Right lobe of liver (tissue), 6 donors: Measurements from ENCODE around the gene LRRC8E. TPM values are rescaled to one million over a fixed set of nuclear protein-coding genes. Genes with fewer than 3 reads are reported as not detected.
"Not testable (repeated sequence)": the region's sequence is repeated elsewhere in the genome, so short reads cannot be mapped to it uniquely, and the experiment has no call there.

Source experiments
- ATAC-seq, 4 donors: fragments of 200-7000 bp; cut with Tn5 transposase; one replicate each; pipeline ENCODE4 v1.9.1; 2020; ENCODE audit warnings: mild to moderate bottlenecking in 4 of 4, moderate library complexity in 4 of 4
- DNase-seq, 3 donors: peaks; one replicate each; pipeline ENCODE4 v3.0.0-alpha.2; 2020
- H3K27ac ChIP-seq, 3 donors: fragments of 200-600 bp; one replicate each; pipeline ENCODE4 v1.8.0; 2022
- H3K27me3 ChIP-seq, 2 donors: fragments of 200-600 bp; one replicate each; pipeline ENCODE4 v1.8.0; 2022
- H3K36me3 ChIP-seq, 4 donors: fragments of 200-600 bp; sonication (generic) in 1 of 4; one replicate each; pipeline versions ENCODE4 v1.5.1 to v1.8.0; 2017 to 2022; ENCODE audit warnings: control low read depth in 1 of 4
- H3K4me1 ChIP-seq, 4 donors: fragments of 200-600 bp; sonication (generic) in 1 of 4; one replicate each; pipeline versions ENCODE4 v1.5.1 to v1.8.0; 2017 to 2022; ENCODE audit warnings: control low read depth in 1 of 4
- H3K4me3 ChIP-seq, 3 donors: fragments of 200-600 bp; one replicate each; pipeline ENCODE4 v1.8.0; 2022
- H3K9me3 ChIP-seq, 4 donors: fragments of 200-600 bp; sonication (generic) in 1 of 4; one replicate each; pipeline versions ENCODE4 v1.5.1 to v1.8.0; 2017 to 2022; ENCODE audit warnings: control low read depth in 1 of 4
- CTCF ChIP-seq, 4 donors: fragments of 200-600 bp in 3 of 4; fragments of 450-650 bp in 1 of 4; IDR thresholded peaks; one replicate each; pipeline versions ENCODE4 v1.5.1 to v1.8.0; 2016 to 2022; ENCODE audit warnings: antibody characterized with exemption in 4 of 4, mild to moderate bottlenecking in 2 of 4
- POLR2A ChIP-seq: fragments of 450-650 bp; IDR thresholded peaks from one replicate; pipeline ENCODE4 v1.6.1; 2017; ENCODE audit warnings: antibody characterized with exemption, mild to moderate bottlenecking
- WGBS: methylation state at CpG from one replicate; pipeline ENCODE4 v1.1.6; 2018; ENCODE audit warnings: low coverage, low lambda C conversion rate; ENCODE audit not compliant: insufficient coverage; ENCODE audit errors: missing lambda C conversion rate; 5-methylcytosine and 5-hydroxymethylcytosine counted together
- intact Hi-C, 2 donors: fragments of 100-400 bp; cut with DNase I; formaldehyde crosslinking; loops; one replicate each; pipeline versions ENCODE4 v1.11.2 to v1.14.1; 2022
- total RNA-seq, 6 experiments: library from RNA; depleted of rRNA in 2 of 6; stranded (reverse); fragments of >200 nt in 2 of 6; fragmentation: NEBNext Ultra II Directional in 3 of 6; extraction: Animal tissue kit (Norgen Biotek cat#: 25700) in 3 of 6; gene quantifications; one replicate each; pipeline versions ENCODE4 v1.1.0 to v1.2.4, GENCODE V29; 2016 to 2023
- donor health status: DM: no; HTN: yes; CAD: no.
- donor health status: DM: no; HTN: no; CAD: no.
- donor health status: DM: no; HTN: no; CAD: no.
- donor health status: DM: no; HTN: yes; CAD: no.
- donor health status: DM: no; HTN: yes; CAD: no.

LRRC8E gene
- total RNA-seq, 6 experiments from 2014 or later, result 1.5 to 9.6 (median 3.5) TPM

- Histone ChIP-seq H3K4me3 (no peak overlapping the region), H3K27me3 (no peaks in the 10 kb centered on the region), H3K9me3 (no peaks in the 10 kb centered on the region), H3K4me1 (peaks cover 0 to 6% (median 0%) of the 10 kb centered on the region in 4 donors), H3K36me3 (peaks cover 0 to 25% (median 16%) of the 10 kb centered on the region in 4 donors), H3K27ac (no peak overlapping the region)
- no peak for TF ChIP-seq CTCF (IDR thresholded peaks at IDR 0.05)
- no peak for TF ChIP-seq POLR2A
- DNase-seq, result peak; percentile 29 to 58 (median 50)
- 100% methylated on average over 1 of the region's 23 CpGs for WGBS
- peak in 1 of 4 donors; percentile 2 for ATAC-seq
- intact Hi-C loops, result no loop called here
Observed at GRCh38 chr19:7927605-7928333, 39.5 kb downstream of the LRRC8E start.

GRCh38 chr19:7928334-7928706 lies 40.0 kb downstream of the LRRC8E start:
- Histone ChIP-seq H3K4me3 (no peak overlapping the region), H3K9me3 (no peaks in the 10 kb centered on the region), H3K27me3 (no peaks in the 10 kb centered on the region), H3K27ac (no peak overlapping the region), H3K4me1 (peaks cover 0 to 6% (median 0%) of the 10 kb centered on the region in 4 donors), H3K36me3 (peaks cover 0 to 30% (median 20%) of the 10 kb centered on the region in 4 donors)
- intact Hi-C loops, result no loop called here
- no peak for DNase-seq
- TF ChIP-seq POLR2A, result no peak
- no peak for TF ChIP-seq CTCF (IDR thresholded peaks at IDR 0.05)
- 84% methylated on average over 7 of the region's 9 CpGs for WGBS
- ATAC-seq, result no peak

- peaks cover 0 to 6% (median 0%) of the 10 kb centered on the region in 4 donors for H3K4me1 ChIP-seq
- no peaks in the 10 kb centered on the region for H3K9me3 ChIP-seq
- DNase-seq, result peak; percentile 42 to 55 (median 54)
- intact Hi-C loops, result no loop called here
- H3K36me3 ChIP-seq, result peaks cover 0 to 37% (median 24%) of the 10 kb centered on the region in 4 donors
- no peaks in the 10 kb centered on the region for H3K27me3 ChIP-seq
- no peak for ATAC-seq
- TF ChIP-seq POLR2A, result no peak
- TF ChIP-seq CTCF (IDR thresholded peaks at IDR 0.05), result peak in 1 of 4 donors; percentile 12
- no peak overlapping the region for H3K27ac ChIP-seq
- WGBS, result 77% methylated on average over 14 of the region's 24 CpGs
- H3K4me3 ChIP-seq, result no peak overlapping the region
Observed at GRCh38 chr19:7928741-7929701, 40.7 kb downstream of the LRRC8E start.

GRCh38 chr19:7930030-7930429 lies 41.7 kb downstream of the LRRC8E start:
- H3K36me3 ChIP-seq, result peaks cover 0 to 46% (median 28%) of the 10 kb centered on the region in 4 donors
- 85% methylated on average over 5 of the region's 11 CpGs for WGBS
- DNase-seq, H3K4me3 ChIP-seq, H3K27ac ChIP-seq, ATAC-seq, H3K9me3 ChIP-seq, intact Hi-C loops, H3K27me3 ChIP-seq: not testable (repeated sequence)
- H3K4me1 ChIP-seq, result peaks cover 0 to 10% (median 0%) of the 10 kb centered on the region in 4 donors
